Loucy (cell line): ENCODE measurements around the gene SLC38A1.

Source experiments
- H2AFZ ChIP-seq: fragments of 200-600 bp; sonication (generic); 2 replicates; pipeline ENCODE4 v1.6.0; 2016; ENCODE audit warnings: antibody characterized with exemption, mild to moderate bottlenecking, low read length, moderate library complexity
- H3F3A ChIP-seq: fragments of 200-600 bp; 2 replicates; pipeline ENCODE4 v1.6.0; 2016; ENCODE audit warnings: antibody characterized with exemption, low read depth, mild to moderate bottlenecking
- H3K27me3 ChIP-seq: fragments of 200-600 bp; sonication (generic); 2 replicates; pipeline ENCODE4 v1.6.1; 2014; ENCODE audit warnings: low read length, mild to moderate bottlenecking; ENCODE audit not compliant: insufficient read depth, poor library complexity, severe bottlenecking
- H3K36me3 ChIP-seq: fragments of 200-600 bp; sonication (generic); 2 replicates; pipeline ENCODE4 v1.6.1; 2016; ENCODE audit warnings: low read length; ENCODE audit not compliant: insufficient read depth
- H3K4me1 ChIP-seq: fragments of 200-600 bp; sonication (generic); 2 replicates; pipeline ENCODE4 v1.5.1; 2014; ENCODE audit warnings: low read length, mild to moderate bottlenecking; ENCODE audit not compliant: insufficient read depth, poor library complexity, severe bottlenecking
- H3K4me2 ChIP-seq: fragments of 200-600 bp; sonication (generic); 2 replicates; pipeline ENCODE4 v1.6.0; 2014; ENCODE audit warnings: antibody characterized with exemption, low read length, low read depth, mild to moderate bottlenecking; ENCODE audit not compliant: poor library complexity, severe bottlenecking
- H3K4me3 ChIP-seq: fragments of 200-600 bp; sonication (generic); 2 replicates; pipeline ENCODE4 v1.5.1; 2014; ENCODE audit warnings: low read length, mild to moderate bottlenecking, mixed read lengths; ENCODE audit not compliant: poor library complexity, severe bottlenecking
- H3K79me2 ChIP-seq: fragments of 200-600 bp; sonication (generic); 2 replicates; pipeline ENCODE4 v1.6.1; 2014; ENCODE audit warnings: low read length; ENCODE audit not compliant: insufficient read depth
- H3K9ac ChIP-seq: fragments of 200-600 bp; sonication (generic); 2 replicates; pipeline ENCODE4 v1.6.0; 2014; ENCODE audit warnings: mild to moderate bottlenecking, low read depth, low read length, moderate library complexity; ENCODE audit not compliant: poor library complexity, severe bottlenecking
- H3K9me2 ChIP-seq: fragments of 200-600 bp; sonication (generic); replicated peaks from 2 replicates; pipeline ENCODE4 v1.6.1; 2016; ENCODE audit warnings: low read depth, low read length, mixed read lengths
- H3K9me3 ChIP-seq: fragments of 200-600 bp; sonication (generic); 2 replicates; pipeline ENCODE4 v1.6.1; 2014; ENCODE audit warnings: mild to moderate bottlenecking, antibody characterized with exemption, low read length, low read depth; ENCODE audit not compliant: insufficient read depth
- H4K20me1 ChIP-seq: fragments of 200-600 bp; sonication (generic); 2 replicates; pipeline ENCODE4 v1.6.0; 2014; ENCODE audit warnings: antibody characterized with exemption, low read length, mild to moderate bottlenecking; ENCODE audit not compliant: insufficient read depth, poor library complexity, severe bottlenecking
- CTCF ChIP-seq: fragments of 200-600 bp; sonication (generic); conservative IDR thresholded peaks from 2 replicates; pipeline ENCODE4 v1.5.1; 2014; ENCODE audit warnings: mild to moderate bottlenecking, antibody characterized with exemption, low read length
- EZH2phosphoT487 ChIP-seq: fragments of 200-600 bp; IDR thresholded peaks from 2 replicates; pipeline ENCODE4 v1.6.1; 2018; ENCODE audit warnings: antibody characterized with exemption, mild to moderate bottlenecking, moderate library complexity, borderline replicate concordance

Gene SLC38A1

GRCh38 chr12:46221255-46222128 lies 47.4 kb downstream of the SLC38A1 start:
- Histone ChIP-seq H4K20me1 (peaks cover 71% of the 10 kb centered on the region), H3K4me2 (no peak overlapping the region), H3K4me3 (no peak overlapping the region), H3K9ac (no peak overlapping the region), H3K27me3 (no peaks in the 10 kb centered on the region), H3K9me2 (no peaks in the 10 kb centered on the region), H3K36me3 (peaks cover 57% of the 10 kb centered on the region; the same call in 1 of the 2 replicates), H3K4me1 (peaks cover 38% of the 10 kb centered on the region), H3F3A (peaks cover 5% of the 10 kb centered on the region; the same call in 1 of the 2 replicates), H3K9me3 (no peaks in the 10 kb centered on the region), H2AFZ (no peak overlapping the region), H3K79me2 (peaks cover 36% of the 10 kb centered on the region; the same call in 1 of the 2 replicates)
- no peak for TF ChIP-seq EZH2phosphoT487
- TF ChIP-seq CTCF = no peak

GRCh38 chr12:46219877-46220655 lies 48.8 kb downstream of the SLC38A1 start:
- Histone ChIP-seq H3K9ac (no peak overlapping the region), H3K9me3 (no peaks in the 10 kb centered on the region), H3K27me3 (no peaks in the 10 kb centered on the region), H3K36me3 (peaks cover 53% of the 10 kb centered on the region; the same call in 1 of the 2 replicates), H2AFZ (no peak overlapping the region), H4K20me1 (peaks cover 75% of the 10 kb centered on the region), H3K4me1 (peaks cover 51% of the 10 kb centered on the region), H3K4me2 (peak overlapping the region; percentile 31), H3F3A (peaks cover 5% of the 10 kb centered on the region; the same call in 1 of the 2 replicates), H3K9me2 (no peaks in the 10 kb centered on the region), H3K4me3 (no peak overlapping the region), H3K79me2 (peaks cover 39% of the 10 kb centered on the region; the same call in 1 of the 2 replicates)
- TF ChIP-seq EZH2phosphoT487 = no peak
- TF ChIP-seq CTCF = no peak

GRCh38 chr12:46219132-46219876 lies 49.5 kb downstream of the SLC38A1 start:
- peaks cover 56% of the 10 kb centered on the region for H3K4me1 ChIP-seq
- H3K9me3 ChIP-seq = no peaks in the 10 kb centered on the region
- no peak overlapping the region for H2AFZ ChIP-seq
- H3K9me2 ChIP-seq = no peaks in the 10 kb centered on the region
- no peak overlapping the region for H3K9ac ChIP-seq
- no peaks in the 10 kb centered on the region for H3K27me3 ChIP-seq
- peak overlapping the region; percentile 31 for H3K4me2 ChIP-seq
- TF ChIP-seq CTCF (no peak), EZH2phosphoT487 (no peak)
- peaks cover 49% of the 10 kb centered on the region; the same call in 1 of the 2 replicates for H3K36me3 ChIP-seq
- no peak overlapping the region for H3K4me3 ChIP-seq
- H3K79me2 ChIP-seq = peaks cover 44% of the 10 kb centered on the region; the same call in 1 of the 2 replicates
- peaks cover 76% of the 10 kb centered on the region for H4K20me1 ChIP-seq
- peaks cover 5% of the 10 kb centered on the region; the same call in 1 of the 2 replicates for H3F3A ChIP-seq
